ENCODE data around the gene RHOXF2.

- no peak for TF ChIP-seq CTCF (IDR thresholded peaks at IDR 0.05; ENCODE audit: low read depth, low read length, poor library complexity, severe bottlenecking)
- TF ChIP-seq EZH2phosphoT487 (IDR thresholded peaks at IDR 0.05; ENCODE audit: borderline replicate concordance, low read length), result no peak
Observed at GRCh38 chrX:120115438-120115963, 42.9 kb upstream of the RHOXF2 start, which contains the start of gene RHOXF1.
